HEK293T (cell line): ENCODE data around the gene RIPPLY1.

Source experiments
- ELF4 ChIP-seq: fragments of 450-650 bp; IDR thresholded peaks from 2 replicates; pipeline ENCODE4 v1.6.1; 2017; ENCODE audit warnings: antibody characterized with exemption
- L3MBTL2 ChIP-seq: fragments of 450-650 bp; conservative IDR thresholded peaks from 2 replicates; pipeline ENCODE4 v1.6.1; 2016; ENCODE audit warnings: mild to moderate bottlenecking
- TARDBP ChIP-seq: fragments of 450-650 bp; IDR thresholded peaks from 2 replicates; pipeline ENCODE4 v1.6.1; 2016

DNA sequence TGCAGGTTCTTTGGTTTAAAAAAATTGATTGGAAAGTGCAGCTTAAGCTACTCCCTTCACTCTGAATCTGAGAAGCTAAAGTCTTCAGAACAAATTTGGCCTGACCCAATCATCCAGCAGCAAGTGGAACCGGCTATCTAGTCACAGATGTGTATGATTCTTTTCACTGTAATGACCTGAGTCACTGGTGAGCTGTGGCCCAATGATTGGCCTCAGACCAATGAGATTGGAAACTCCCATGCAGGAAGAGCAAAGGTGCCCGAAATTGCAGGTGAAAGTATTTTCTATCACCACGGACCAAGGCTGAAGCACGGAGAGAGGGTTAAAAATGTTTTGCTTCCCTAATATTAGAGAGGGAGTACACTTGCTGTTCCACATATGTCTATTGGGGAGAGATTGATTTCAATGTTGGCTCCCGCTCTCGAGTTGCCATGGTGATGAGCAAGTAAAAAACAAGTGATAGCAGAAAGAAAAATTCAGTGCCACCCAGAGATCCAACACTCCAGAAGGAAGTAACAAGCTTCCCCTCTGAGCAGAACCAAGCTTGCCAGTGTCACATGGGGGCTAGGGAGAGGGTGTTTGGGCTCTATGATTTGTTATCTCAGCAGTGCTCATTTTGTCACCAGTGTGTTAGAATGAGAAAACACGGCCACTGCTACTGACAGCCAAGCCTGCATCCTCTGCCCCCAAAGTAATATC, 11.2 kb downstream of the RIPPLY1 start:
- TF ChIP-seq TARDBP: no peak
- TF ChIP-seq ELF4: no peak
- TF ChIP-seq L3MBTL2: no peak
